Measurements from ENCODE around the gene DNER. TPM values are rescaled to one million over a fixed set of nuclear protein-coding genes. Genes with fewer than 3 reads are reported as not detected.

DNER gene
- total RNA-seq, 2 donors from 2014 or later, result 0.67 to 1.1 TPM

DNA sequence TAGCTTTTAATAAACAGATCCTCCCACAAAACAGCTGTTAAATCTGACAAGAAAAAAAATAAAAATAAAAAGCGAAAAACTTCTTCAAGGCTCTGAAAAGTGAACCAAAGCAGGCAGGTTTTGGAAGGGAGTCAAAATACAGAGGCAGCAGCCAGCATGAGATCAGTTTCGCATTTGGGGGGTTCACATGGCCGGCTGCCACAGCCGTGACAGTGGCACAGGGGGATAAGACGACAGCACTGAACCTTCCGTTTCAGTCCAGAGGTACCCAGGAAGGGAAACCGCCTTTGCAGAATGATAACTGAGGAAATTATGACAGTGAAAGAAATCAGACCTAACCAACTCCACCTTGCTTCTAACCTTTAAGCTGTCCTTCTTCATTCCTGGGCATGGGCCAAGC lies 246.6 kb downstream of the DNER start:
- intact Hi-C loops (cut with DNase I), result no loop called here
- no peak for DNase-seq (ENCODE audit: low spot score)

DNA sequence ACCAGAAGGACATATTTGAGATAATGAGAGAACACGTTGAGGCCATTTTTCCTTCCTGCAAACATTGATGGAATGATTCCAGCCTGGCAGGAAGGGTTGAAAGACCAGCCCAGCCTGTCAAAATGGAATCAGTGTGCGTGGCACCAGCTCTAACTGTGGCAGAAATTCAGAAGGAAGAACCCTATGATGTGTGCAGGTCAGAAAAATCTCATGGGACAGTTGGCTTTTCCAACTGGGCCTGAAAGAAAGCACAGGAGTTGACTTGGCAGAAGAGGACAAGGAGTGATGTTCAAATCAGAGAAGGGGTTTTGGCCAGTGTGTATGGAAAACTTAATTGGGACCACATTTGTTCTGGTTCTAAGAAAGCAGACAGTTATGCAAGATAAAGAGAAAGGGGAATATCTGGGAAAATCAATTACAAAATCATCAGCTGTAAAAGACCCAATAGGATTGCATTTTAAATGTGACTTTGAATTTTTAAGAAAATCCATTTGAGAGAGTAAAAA lies 250.5 kb downstream of the DNER start:
- intact Hi-C loops (cut with DNase I), result no loop called here
- DNase-seq (ENCODE audit: low spot score), result no peak

DNA sequence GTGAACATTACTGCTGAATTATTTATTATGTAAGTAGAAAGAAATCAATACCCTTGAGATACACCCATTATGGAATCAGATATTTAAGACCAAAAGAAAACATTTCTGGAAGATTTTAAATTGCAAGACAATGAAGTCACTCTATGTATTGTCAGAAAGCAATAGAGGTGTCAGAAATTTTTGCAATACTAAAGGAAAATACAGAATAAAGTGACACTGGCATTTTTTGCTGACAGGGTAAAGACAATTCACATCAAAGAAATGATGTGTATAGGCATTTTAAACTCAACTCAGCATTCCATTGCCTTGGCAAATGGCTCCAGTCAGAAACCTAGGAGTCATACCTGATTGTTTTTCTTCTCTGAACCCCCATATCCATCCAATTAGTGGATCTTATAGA lies 252.2 kb downstream of the DNER start:
- intact Hi-C loops (cut with DNase I), result no loop called here
- no peak for DNase-seq (ENCODE audit: low spot score)

DNA sequence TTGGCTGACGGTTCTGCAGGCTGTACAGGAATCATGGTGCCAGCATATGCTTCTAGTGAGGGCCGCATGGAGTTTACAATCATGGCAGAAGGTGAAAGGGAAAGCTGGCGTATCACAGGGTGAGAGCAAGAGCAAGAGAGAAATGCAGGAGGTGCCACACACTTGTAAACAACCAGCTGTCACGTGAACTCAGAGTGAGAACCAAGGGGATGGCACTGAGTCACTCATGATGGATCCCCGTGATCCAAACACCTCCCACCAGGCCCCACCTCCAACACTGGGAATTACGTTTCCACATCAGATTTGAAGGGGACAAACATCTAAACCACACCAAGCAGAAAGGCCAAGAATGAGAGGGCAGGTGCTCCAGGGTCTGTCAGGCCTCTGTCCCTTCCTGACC lies 258.3 kb downstream of the DNER start:
- intact Hi-C loops (cut with DNase I), result no loop called here

DNA sequence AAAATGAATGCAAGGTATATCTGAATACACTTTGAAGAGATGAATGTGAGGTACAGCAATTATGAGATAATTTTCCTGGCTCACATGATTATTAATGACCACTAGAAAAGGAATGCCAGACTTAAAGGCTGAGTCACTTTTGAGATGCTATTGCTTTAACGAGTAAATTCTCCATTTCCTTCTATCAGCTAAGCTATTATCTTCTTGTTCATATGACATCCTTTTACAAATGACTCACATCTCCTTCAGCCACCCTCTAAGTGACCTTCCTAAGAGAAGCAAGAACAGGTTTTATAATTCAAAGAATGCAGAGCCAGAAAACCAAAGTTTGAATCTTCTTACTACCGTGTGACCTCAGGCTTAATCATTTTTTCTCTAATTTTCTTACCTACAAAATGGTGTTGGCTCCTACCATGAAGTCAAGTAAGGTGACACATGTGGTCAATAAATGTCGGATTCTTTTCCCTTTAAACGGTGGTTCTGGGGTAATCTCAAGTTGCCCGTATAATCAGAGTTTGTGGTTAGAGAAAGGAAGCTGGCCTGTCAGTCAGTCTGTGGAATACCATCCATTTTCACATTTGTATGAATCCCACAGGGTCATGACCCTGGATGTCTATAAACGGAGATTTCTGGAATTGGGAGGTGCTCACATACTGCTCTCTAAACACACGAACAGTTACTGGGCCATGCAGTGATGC lies 259.3 kb downstream of the DNER start:
- intact Hi-C loops (cut with DNase I), result no loop called here
- no peak for DNase-seq (ENCODE audit: low spot score)

More for the DNA sequence above, 258.3 kb downstream of the DNER start:
- no peak for DNase-seq (ENCODE audit: low spot score)

DNA sequence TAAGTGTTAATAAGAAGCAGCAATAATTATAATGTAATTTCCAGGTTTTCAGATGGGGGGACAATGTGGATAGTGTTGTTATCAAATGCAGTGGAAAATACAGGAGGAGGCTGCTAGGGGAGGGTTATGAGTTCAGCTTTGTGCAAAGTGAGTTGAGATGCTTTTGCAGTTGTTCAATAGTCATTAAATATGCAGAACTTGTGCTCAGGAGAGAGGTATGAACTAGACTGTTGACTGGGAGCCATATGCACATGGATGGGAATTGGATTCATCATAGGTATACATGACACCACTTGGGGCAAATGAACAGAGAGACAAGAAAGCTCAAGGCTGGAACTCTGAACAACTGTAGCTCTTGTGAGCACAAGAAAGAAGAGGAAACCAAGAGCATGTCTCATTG lies 261.1 kb downstream of the DNER start:
- DNase-seq (ENCODE audit: low spot score), result no peak
- intact Hi-C loops (cut with DNase I), result no loop called here

DNA sequence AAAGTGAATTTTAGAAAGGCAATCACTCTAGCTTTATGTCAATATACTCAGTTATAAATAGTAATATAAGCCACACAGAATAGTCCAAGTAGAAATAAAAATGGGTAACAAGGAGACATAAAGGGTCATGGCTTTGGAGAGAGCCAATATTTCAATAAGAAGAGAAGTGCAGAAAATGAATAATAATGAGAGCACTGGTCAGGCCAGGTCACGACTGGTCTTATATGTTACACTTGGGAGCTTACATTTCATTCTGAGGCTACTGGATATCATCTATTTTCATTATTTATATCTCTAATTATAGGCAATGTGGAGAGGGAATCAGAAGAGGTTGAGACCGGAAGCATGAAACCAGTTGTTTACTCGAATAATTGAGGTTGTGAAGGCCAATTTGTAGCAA lies 262.5 kb downstream of the DNER start:
- DNase-seq (ENCODE audit: low spot score), result no peak
- intact Hi-C loops (cut with DNase I), result no loop called here

DNA sequence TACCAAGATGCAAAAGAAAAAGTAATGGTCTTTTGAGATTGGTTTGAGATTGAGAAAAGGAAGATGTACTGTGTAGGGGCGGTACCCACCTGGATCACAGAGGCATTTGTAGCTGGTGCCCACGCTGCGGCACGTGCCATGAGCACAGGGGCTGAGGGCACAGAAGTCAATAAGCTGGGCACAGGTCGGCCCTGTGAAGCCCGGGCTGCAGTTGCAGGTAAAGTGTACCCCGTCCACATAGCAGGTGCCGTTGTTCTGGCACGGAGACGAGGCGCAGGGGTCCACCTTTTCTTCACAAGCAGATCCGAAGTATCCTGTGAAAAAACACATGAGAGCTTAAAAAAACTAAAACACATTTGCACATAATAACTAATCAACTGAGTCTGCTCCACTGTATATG lies 267.1 kb downstream of the DNER start:
- intact Hi-C loops (cut with DNase I), result no loop called here
- no peak for DNase-seq (ENCODE audit: low spot score)

DNA sequence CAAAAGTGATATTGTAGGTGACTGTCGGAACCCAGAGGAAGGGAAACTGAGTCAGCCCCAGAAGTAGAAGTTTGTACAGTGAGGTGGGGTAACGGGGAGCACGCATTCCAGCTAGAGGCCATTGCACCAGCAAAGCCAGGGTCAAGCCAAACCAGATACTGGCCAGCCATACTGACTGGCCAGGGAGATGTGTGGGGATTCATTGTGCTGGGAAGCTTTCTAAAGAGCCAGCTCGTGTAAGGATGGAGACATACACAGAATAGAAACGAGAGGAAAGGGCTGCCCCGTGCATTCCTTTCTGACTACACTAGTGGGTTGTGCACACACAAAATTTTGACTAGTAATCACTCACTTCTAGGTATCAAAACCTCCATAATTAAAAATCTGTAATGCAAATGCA lies 268.0 kb downstream of the DNER start:
- DNase-seq (ENCODE audit: low spot score), result no peak

DNA sequence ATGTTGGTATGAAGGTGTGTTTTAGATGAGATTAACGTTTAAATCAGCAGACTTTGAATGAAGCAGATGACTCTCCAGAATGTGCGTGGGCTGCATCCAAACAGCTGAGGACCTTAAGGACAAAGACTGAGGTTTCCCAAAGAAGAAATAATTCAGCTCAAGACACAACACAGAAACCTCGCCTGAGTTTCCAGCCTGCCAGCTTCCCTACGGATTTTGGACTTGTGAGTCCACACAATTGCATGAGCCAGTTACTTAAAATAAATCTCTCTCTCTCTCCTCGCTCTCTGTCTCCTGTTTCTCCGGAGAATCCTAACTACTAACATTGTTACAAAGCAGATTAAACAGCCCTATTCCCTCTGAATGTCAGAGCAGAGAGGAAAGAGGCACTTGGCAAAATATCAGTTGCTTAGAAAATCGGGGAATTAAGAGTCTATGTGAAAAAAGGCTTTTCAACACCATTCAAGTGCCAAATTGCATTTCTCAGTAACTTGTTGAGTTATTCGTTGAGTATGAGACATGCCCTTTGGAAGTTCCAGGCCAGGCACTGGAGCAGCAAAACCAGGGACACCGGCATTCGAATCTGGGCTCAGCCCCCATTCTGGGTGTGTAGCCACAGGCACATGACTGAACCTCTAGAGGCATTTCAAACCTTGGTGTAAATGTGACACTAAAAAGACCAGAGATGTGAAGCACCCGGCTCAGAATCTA lies 268.7 kb downstream of the DNER start:
- no peak for DNase-seq (ENCODE audit: low spot score)

More for the DNA sequence above, 268.0 kb downstream of the DNER start:
- intact Hi-C loops (cut with DNase I), result no loop called here

DNA sequence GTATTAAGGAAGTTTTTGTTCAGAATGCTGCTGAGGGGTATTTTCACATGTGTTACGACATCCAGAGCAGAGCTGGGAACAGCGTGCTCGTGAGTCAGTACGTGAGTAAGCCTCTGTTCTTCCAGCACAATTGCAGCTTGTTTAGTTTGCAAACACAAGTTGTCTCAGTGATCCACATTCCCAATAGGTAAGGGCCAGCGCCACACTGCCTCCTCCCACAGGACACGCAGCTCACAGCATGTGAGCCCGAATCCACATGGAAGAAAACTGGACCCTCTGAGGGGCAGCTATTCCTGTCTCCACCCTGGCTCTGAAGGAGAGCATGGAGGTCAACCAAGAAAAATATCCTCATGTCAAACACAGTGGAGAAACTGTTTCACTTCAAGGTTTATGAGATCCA lies 269.3 kb downstream of the DNER start:
- DNase-seq (ENCODE audit: low spot score), result peak; percentile 86
- intact Hi-C loops (cut with DNase I), result no loop called here

More for the DNA sequence above, 268.7 kb downstream of the DNER start:
- intact Hi-C loops (cut with DNase I), result no loop called here

DNA sequence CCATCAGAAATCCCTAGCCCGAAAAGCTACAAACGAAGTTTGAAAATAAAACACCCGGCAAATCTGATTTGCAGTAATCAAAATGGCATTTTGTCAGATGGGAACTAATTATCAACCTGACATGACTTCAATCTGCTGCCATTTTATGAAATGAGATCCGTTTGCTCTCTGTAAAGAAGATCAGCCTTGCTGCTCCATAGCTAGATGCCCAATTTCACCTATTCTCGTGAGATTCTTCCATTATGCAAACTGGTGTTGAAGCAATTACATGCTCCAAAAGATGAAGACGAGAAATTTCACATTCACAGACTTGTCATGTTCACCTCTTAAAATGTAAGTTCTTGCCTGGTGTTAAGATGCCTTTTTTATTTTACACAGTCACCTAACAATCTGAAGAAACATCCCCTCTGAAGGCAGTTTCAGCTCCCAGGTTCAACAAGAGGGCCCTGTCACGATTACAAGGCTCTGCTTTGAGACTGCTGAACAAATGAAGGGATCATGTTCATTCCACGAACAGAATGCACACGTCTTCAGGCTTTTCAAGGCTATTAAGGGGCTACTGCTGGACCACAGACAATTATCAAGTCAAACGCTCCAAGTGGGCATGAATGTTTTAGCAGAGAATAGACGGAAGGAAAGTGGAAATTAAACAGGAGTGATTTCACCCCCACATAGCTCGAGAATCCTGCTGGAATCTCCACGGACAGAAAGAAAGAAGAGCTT lies 270.6 kb downstream of the DNER start:
- DNase-seq (ENCODE audit: low spot score), result no peak
- intact Hi-C loops (cut with DNase I), result no loop called here

DNA sequence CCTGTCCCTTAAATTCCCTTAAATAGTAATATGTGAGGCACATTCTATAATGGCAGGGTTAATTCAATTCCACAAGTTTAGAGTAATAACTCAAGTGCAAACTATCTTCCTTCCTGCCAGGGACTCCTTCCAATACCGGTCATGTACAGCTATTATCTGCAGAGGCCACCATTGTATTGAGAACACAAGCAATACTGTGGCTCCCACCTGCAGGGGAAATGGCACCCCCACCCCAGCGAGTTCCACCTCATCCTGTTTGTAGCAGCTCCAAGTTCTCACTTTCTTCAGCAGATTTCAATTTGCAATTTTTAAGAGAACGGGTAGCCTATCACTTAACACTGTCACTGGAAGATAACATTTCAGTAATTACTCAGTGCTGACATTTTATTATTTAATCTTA lies 271.2 kb downstream of the DNER start:
- DNase-seq (ENCODE audit: low spot score), result no peak
- intact Hi-C loops (cut with DNase I), result no loop called here

DNA sequence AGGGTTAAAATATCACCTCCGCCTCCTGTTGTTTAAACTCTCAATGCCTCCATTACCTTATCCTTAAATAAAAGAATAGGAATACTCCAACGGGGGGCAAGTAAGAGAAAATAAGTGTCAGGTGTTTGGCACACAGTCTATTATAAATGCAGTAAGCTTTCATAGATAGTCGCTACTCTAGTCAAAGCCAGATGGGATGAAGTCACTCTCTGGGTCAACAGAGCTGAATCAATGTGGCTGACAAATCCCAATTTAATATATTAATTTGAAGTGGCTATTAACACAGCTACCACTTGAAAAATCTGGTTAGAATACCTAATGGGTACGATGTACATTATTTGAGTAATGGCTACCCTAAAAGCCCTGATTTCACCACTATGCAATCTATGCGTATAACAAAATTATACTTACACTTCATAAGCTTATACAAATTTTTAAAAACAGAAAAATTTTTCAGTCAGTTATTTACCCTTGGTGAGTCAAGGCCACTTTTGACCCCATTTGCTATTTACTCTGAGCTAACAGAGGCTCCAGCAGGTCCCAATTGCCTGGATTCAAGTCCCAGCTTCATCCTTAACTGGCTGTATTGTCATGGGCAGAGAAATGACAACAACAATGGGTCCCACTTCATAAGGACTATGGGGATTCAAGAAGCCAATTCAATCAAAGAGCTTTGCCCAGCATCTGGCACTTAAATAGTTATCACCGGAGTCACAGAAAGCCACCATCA lies 275.8 kb downstream of the DNER start:
- intact Hi-C loops (cut with DNase I), result no loop called here

DNA sequence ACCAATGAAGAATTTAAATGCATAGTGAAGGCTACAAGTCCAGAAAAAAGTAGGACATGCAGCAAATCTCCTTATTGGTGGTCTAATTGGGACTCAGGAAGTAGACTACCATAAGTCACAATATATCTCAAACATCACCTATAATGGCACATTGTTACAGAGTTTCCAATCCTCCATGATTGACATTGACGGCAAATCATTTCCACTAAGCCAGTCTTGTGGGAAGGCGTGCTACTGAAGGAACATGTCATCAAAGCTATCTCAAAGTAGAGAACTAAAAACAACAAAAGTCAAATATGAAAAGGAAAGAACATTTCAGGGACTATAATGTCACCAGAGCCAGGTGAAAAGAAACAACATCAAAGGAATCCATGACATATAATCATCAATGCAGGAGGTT lies 276.9 kb downstream of the DNER start:
- intact Hi-C loops (cut with DNase I), result no loop called here
- DNase-seq (ENCODE audit: low spot score), result no peak

More for the DNA sequence above, 275.8 kb downstream of the DNER start:
- no peak for DNase-seq (ENCODE audit: low spot score)

DNA sequence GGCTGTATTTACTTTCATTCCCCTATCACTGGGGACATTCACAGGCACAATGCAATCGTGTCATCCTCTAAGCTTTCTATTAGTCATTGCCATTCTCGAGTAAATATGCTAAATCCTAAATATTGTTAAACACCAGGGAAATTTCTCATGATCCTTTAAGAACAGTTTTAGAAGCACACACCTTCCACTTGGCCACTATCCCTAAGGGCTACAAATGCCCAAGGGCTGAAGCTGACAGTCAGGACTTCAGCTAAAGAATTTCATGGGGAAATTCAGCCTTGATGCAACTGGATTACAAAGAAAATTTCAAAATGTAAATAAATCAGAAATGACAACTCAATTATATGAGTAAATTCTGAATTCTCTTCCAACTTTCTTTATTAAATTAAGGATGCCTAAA lies 280.2 kb downstream of the DNER start:
- intact Hi-C loops (cut with DNase I), result loop anchor here in 1 of 2 donors (5.0 kb wide), 1 partner anchor 153 kb away; no protein-coding TSS in a partner anchor
- DNase-seq (ENCODE audit: low spot score), result no peak

DNA sequence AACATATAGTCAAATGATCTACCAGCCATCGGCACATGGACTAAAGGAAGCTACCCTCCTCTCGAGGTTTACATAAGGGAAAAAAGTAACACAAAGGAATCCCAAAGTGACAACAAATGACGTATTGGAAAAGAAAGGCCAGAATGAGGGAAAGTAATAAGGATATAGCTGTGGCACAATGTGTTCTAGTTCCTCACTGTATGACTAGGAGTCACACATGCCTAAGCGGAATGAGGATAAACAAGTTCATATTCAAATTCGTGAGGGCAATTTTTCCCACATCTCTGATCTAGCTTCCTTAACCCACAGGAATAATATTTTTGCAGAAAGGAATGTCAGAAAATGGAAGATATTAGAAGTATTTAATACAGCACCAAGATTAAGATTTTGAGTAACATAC lies 281.0 kb downstream of the DNER start:
- intact Hi-C loops (cut with DNase I), result loop anchor here (2.0 to 5.0 kb wide), 2 partner anchors 153 to 154 kb away; no protein-coding TSS in a partner anchor
- no peak for DNase-seq (ENCODE audit: low spot score)

DNA sequence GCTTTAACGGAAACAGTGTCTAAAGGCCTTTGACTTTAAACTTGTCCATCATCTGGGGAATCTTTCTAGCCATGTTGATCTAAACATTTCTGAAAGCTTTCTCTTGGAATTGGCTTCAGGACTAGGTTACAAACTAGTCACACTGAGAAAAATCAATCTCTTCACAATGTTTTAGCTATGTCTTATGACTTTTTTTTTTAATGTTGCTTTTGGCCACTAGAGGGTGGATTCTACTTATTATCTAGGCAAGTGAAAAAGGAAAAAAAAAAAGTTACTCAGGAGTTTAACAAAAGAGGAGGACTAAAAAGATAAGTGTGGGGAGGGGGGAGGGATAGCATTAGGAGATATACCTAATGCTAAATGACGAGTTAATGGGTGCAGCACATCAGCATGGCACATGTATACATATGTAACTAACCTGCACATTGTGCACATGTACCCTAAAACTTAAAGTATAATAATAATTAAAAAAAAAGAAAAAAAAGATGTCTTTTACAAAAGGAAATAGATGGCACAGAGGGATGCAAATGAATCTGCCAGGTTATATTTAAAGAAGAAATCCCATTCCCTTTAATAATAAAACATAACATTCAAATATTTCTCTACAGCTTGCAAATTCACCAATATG lies 282.9 kb downstream of the DNER start:
- no peak for DNase-seq (ENCODE audit: low spot score)
- intact Hi-C loops (cut with DNase I), result loop anchor here in 1 of 2 donors (5.0 kb wide), 1 partner anchor 156 kb away; no protein-coding TSS in a partner anchor

DNA sequence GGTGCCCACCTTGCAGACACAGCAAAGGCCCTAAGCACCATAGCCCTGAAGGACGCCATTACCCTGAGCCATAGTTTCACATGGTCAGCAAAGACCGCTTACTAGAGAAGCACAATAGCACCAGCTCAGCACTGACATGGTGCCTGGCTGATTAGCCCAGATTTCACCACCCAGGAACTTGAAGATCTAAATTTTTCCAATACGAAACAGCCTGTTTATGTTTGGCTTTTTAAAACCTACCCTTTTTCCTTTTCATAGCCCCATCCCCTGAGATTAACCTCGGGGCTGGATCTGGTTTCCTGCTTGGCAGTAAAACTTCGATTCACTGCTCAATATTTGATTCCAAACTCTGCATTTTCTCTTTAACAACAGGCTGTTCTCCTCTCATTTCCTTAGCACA lies 284.8 kb downstream of the DNER start:
- intact Hi-C loops (cut with DNase I), result no loop called here

More for the DNA sequence above, 284.8 kb downstream of the DNER start:
- no peak for DNase-seq (ENCODE audit: low spot score)

All from posterior vena cava (tissue), 2 donors.